ES-I3 (cell line): ENCODE measurements around the gene SOX10.
A peak's percentile ranks its signal among the peaks of the same experiment; 100 is the strongest.
"Not testable (repeated sequence)": the region's sequence is repeated elsewhere in the genome, so short reads cannot be mapped to it uniquely, and the experiment has no call there.

Source experiments
- H3K36me3 ChIP-seq: 2 replicates; pipeline ENCODE4 v1.6.1; 2013; ENCODE audit warnings: mild to moderate bottlenecking, low read length, control low read depth, moderate library complexity; ENCODE audit not compliant: insufficient read depth
- H3K4me1 ChIP-seq: 2 replicates; pipeline ENCODE4 v1.6.1; 2013; ENCODE audit warnings: mild to moderate bottlenecking, control low read depth, low read length; ENCODE audit not compliant: insufficient read depth
- H3K9ac ChIP-seq: 2 replicates; pipeline ENCODE4 v1.6.1; 2013; ENCODE audit warnings: low read depth, mild to moderate bottlenecking, low read length, moderate library complexity
- H3K9me3 ChIP-seq: 2 replicates; pipeline ENCODE4 v1.6.1; 2013; ENCODE audit warnings: mild to moderate bottlenecking, low read length, moderate library complexity; ENCODE audit not compliant: control insufficient read depth, insufficient read depth

SOX10 gene

GRCh38 chr22:37985050-37985585 lies 763 bp upstream of the SOX10 start:
- Histone ChIP-seq H3K4me1 (peaks cover 15% of the 10 kb centered on the region; the same call in 1 of the 2 replicates), H3K9ac (no peak overlapping the region), H3K9me3 (no peaks in the 10 kb centered on the region), H3K36me3 (no peaks in the 10 kb centered on the region)

- H3K9me3 ChIP-seq, result no peaks in the 10 kb centered on the region
- peak overlapping the region; percentile 54; the same call in 1 of the 2 replicates for H3K9ac ChIP-seq
- H3K4me1 ChIP-seq, result peaks cover 20% of the 10 kb centered on the region; the same call in 1 of the 2 replicates
- no peaks in the 10 kb centered on the region for H3K36me3 ChIP-seq
These were observed 1.2 kb downstream of the SOX10 start for GRCh38 chr22:37982938-37983859.

GRCh38 chr22:37982151-37982785 lies 2.1 kb downstream of the SOX10 start:
- no peak overlapping the region for H3K9ac ChIP-seq
- peaks cover 20% of the 10 kb centered on the region; the same call in 1 of the 2 replicates for H3K4me1 ChIP-seq
- no peaks in the 10 kb centered on the region for H3K36me3 ChIP-seq
- H3K9me3 ChIP-seq, result no peaks in the 10 kb centered on the region

- Histone ChIP-seq H3K9me3 (no peaks in the 10 kb centered on the region), H3K36me3 (no peaks in the 10 kb centered on the region), H3K4me1 (peaks cover 20% of the 10 kb centered on the region; the same call in 1 of the 2 replicates), H3K9ac (no peak overlapping the region)
These were observed 2.9 kb downstream of the SOX10 start for GRCh38 chr22:37981282-37982011.

- H3K9me3 ChIP-seq, result no peaks in the 10 kb centered on the region
- H3K36me3 ChIP-seq, result no peaks in the 10 kb centered on the region
- H3K4me1 ChIP-seq, result peaks cover 12% of the 10 kb centered on the region; the same call in 1 of the 2 replicates
- H3K9ac ChIP-seq, result no peak overlapping the region
These were observed 4.6 kb downstream of the SOX10 start for GRCh38 chr22:37979782-37980181.

GRCh38 chr22:37976547-37976946 lies 7.8 kb downstream of the SOX10 start:
- Histone ChIP-seq H3K9me3 (no peaks in the 10 kb centered on the region), H3K4me1 (peaks cover 15% of the 10 kb centered on the region; the same call in 1 of the 2 replicates), H3K9ac (no peak overlapping the region), H3K36me3 (no peaks in the 10 kb centered on the region)

DNA sequence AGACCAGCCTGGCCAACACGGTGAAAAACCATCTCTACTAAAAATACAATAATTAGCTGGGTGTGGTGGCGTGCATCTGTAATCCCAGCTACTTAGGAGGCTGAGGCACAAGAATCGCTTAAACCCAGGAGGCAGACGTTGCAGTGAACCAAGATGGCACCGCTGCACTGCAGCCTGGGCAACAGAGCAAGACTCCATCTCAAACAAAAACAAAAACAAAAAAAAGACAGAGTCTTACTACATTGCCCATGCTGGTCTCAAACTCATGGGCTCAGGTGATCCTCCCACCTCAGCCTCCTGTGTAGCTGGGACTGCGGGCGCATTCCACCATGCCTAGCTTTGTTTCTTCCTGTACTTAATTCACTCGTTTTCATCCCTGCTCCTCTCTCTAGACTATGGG lies 8.3 kb downstream of the SOX10 start:
- H3K4me1 ChIP-seq, result peaks cover 20% of the 10 kb centered on the region

GRCh38 chr22:37975153-37975552 lies 9.2 kb downstream of the SOX10 start:
- Histone ChIP-seq H3K4me1 (peaks cover 15% of the 10 kb centered on the region), H3K9me3 (no peaks in the 10 kb centered on the region), H3K36me3 (no peaks in the 10 kb centered on the region), H3K9ac (no peak overlapping the region)

More for the DNA sequence above, 8.3 kb downstream of the SOX10 start:
- not testable (repeated sequence) for H3K9ac ChIP-seq, H3K9me3 ChIP-seq, H3K36me3 ChIP-seq

DNA sequence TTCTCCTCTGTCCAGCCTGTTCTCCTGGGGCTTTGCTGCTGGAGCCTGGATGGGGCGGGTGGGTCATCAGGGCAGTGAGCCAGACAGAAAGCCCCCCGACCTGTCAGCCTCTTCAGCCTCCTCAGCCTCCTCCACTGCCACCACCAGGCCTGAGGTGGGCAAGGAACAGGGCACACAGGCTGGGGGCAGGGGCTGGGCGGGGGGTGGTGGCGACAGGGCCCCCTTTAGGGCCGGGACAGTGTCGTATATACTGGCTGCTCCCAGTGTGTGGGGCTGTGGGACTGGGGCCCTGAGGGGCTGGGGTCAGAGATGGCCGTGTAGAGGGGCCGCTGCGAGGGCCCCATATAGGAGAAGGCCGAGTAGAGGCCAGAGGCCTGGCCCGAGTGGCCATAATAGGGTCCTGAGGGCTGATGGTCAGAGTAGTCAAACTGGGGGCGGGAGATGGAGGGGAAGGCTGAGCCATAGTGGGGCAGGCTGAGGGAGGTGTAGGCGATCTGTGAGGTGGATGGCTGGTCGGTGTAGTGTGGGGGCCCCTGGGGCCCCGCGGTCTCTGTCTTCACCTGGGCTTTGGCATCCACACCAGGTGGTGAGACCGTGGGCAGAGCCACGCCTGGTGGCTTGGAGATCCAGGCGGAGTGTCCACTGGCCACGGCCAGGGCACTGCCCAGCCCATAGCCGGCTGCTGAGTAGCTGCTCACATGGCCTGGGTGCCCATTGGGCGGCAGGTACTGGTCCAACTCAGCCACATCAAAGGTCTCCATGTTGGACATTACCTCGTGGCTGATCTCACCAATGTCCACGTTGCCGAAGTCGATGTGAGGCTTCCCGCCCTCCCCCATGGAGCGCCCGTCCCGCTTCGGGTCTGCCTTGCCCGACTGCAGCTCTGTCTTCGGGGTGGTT lies 10.8 kb downstream of the SOX10 start:
- no peaks in the 10 kb centered on the region for H3K9me3 ChIP-seq
- no peak overlapping the region for H3K9ac ChIP-seq
- H3K4me1 ChIP-seq, result peaks cover 10% of the 10 kb centered on the region
- no peaks in the 10 kb centered on the region for H3K36me3 ChIP-seq

DNA sequence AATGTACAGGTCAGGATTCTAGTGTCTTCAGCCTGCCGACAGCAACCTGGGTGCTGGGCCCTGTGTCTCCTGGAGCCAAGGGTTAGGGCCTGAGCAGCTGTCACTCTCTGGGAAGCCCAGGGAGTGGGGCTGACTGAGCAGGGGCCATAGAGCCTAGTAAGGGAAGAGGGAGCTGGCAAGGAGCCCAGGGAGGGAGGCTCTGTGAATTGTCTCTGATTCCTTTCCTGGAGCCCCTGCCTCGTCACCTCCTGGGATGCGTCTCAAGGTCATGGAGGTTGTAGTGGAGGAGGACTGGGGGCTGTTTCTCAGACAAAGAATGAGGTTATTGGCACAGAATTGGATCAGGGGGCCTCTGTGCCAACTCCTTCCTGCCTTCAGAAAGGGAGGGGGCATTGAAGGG lies 11.8 kb downstream of the SOX10 start:
- Histone ChIP-seq H3K36me3 (peaks cover 3% of the 10 kb centered on the region; the same call in 1 of the 2 replicates), H3K4me1 (peaks cover 10% of the 10 kb centered on the region), H3K9ac (no peak overlapping the region), H3K9me3 (no peaks in the 10 kb centered on the region)

DNA sequence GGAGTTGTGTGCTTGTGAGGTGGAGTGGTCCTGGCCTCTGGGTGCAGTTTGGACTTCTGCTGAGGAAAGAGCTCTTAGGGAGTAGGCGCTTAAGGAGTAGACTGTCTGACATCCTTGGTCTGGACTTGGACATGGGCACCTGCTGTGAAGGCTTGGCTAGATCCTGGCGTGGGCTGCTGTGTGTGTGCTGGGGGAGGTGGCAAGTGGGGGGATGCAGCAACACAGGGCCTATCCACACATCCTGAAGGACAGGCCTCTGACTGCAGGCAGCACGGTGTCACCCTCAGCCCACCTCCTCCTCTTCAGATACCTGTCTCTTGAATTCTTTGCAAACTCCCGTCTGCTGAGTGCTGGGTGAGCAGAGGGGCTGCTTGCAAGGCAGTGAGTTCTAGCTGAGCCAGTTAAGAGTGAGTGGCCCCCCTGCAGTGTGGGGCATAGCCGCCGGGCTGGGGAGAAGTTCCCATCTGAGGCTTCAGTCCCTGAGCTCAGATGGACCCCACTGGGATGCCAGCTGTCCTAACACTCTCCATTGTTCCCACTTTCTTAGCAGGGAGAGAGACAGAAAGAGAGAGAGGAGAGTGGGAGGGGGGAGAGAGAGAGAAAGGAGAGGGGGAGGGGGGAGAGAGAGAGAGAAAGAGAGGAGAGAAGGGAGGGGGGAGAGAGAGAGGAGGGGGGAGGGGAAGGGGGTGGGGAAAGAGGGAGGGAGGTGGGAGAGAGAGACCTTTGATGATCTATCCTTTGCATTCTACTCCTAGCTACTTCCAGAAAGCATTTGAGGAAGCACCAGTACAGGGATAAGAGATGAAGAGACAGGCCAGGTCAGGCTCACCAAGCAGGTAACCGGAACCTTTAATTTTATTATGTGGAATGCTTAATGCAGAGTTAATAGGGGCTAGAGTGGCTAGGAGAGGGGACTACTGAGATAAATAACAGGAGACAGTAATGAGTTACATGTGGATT lies 12.6 kb downstream of the SOX10 start:
- H3K4me1 ChIP-seq, result peaks cover 10% of the 10 kb centered on the region
- H3K9me3 ChIP-seq, result no peaks in the 10 kb centered on the region
- H3K36me3 ChIP-seq, result peaks cover 7% of the 10 kb centered on the region; the same call in 1 of the 2 replicates
- no peak overlapping the region for H3K9ac ChIP-seq

GRCh38 chr22:37970864-37971263 lies 13.5 kb downstream of the SOX10 start:
- Histone ChIP-seq H3K9ac (no peak overlapping the region), H3K4me1 (peaks cover 13% of the 10 kb centered on the region), H3K36me3 (peaks cover 7% of the 10 kb centered on the region; the same call in 1 of the 2 replicates), H3K9me3 (no peaks in the 10 kb centered on the region)
